SH-SY5Y (cell line): Measurements from ENCODE around the gene CAMTA1.

Experiments used
- GATA2 ChIP-seq: IDR thresholded peaks from 2 replicates; pipeline ENCODE4 v1.6.1; 2011; ENCODE audit warnings: mild to moderate bottlenecking, low read depth, low read length
- GATA3 ChIP-seq: IDR thresholded peaks from 2 replicates; pipeline ENCODE4 v1.6.1; 2011; ENCODE audit warnings: low read depth, mild to moderate bottlenecking, low read length, moderate library complexity

- TF ChIP-seq GATA2, result no peak
- no peak for TF ChIP-seq GATA3
These were observed 793.0 kb downstream of the CAMTA1 start for GRCh38 chr1:7578206-7578605.
